GM19468 (cell line): Measurements from ENCODE around the gene GJB3.
"Not testable (repeated sequence)": the region's sequence is repeated elsewhere in the genome, so short reads cannot be mapped to it uniquely, and the experiment has no call there.

Experiments used
- ATAC-seq: cut with Tn5 transposase; IDR thresholded peaks from one replicate; pipeline ENCODE4 v1.9.1; 2021; ENCODE audit warnings: mild to moderate bottlenecking, moderate library complexity, moderate number of reproducible peaks; ENCODE audit not compliant: unreplicated experiment; ENCODE audit errors: extremely low read depth

Gene GJB3

DNA sequence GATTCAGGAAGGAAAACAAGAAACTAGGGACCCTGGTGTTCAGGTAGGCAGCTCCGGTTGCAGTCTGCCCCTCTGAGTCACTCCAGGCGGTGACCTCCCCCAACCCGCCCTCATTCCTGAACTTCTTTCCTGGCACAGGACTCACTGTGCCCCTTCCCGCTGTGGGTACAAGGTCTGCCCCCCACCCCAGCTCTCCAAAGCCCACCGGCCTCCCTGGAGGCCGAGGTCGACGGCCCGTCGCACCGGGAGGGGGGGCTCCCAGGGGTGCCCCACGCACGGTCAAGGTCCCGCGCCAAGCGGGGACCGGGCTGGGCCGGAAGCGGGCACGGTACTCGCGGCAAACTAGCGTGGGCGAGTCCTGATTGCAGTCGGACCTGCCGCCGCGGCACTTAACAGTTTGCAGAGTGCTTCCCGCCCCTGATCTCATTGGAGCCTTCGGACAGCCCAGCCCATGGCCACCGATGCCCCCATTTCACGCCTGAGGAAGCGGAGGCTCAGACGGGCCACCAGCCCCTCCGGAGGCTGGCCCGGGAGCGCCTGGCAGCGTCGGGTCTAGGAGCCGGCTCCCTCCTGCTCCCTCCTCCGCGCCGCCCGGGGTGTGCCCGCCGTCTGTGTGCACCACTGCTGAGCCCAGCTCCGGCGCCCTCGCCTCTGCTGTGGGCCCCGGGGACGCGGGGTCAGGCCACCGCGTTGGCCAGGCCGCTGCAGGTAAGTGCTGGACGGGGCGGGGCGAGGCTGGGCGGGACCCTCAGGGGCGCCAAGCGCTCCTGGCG, at the start of gene GJB3:
GJB3 (plus strand) TSS at position 144 of the 773 bp plus-strand sequence. CDS start 3,549 bp downstream, outside the sequence.
- ATAC-seq: no peak

DNA sequence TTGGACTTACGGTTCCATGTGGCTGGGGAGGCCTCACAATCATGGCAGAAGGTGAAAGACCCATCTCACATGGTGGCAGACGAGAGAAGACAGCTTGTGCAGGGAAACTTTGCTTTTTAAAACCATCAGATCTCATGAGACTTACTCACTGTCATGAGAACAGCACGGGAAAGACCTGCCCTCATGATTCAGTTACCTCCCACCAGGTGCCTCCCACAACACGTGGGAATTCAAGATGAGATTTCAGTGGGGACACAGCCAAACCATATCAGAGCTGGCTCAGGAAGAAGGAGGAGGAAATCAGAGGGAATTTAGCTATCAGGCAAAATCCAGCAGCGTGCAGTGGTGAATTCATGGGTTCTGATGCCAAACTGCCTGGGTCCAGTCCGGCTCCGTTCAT, 48.2 kb upstream of the GJB3 start:
- not testable (repeated sequence) for ATAC-seq

DNA sequence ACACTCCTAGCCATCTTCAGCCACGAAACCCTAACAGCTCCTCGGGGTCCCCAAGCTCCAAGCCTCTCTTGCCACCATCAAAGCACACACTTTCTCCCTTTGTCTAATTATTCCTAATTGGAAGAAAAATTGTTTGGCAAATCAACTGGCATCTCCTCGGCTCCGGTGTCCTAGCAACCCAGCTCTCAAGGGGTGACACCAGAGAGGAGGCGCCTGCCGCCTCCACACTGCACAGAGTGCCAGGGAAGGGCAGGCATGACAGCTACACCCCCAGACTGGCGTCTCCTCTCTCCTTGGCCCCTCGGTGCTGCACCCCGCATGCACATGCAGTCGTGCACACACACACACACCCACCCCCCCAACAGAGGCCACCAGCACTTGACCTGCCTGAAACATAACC, 44.3 kb upstream of the GJB3 start:
- no peak for ATAC-seq

DNA sequence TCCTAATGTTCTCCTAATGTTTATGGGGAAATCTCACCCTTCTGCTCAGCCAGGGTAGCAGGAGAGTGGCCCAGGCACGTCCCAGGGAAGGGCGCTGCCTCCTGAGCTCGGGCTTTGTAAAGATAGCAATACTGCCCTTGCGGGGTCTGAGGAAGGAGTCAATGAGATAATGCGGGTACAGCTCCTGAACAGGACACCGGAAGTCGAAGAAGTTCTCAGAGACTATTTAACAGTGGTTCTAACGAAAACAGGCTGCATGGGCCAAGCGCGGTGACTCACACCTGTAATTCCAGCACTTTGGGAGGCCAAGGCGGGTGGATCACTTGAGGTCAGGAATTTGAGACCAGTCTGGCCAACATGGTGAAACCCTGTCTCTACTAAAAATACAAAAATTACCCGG, 43.8 kb upstream of the GJB3 start:
- ATAC-seq: not testable (repeated sequence)

DNA sequence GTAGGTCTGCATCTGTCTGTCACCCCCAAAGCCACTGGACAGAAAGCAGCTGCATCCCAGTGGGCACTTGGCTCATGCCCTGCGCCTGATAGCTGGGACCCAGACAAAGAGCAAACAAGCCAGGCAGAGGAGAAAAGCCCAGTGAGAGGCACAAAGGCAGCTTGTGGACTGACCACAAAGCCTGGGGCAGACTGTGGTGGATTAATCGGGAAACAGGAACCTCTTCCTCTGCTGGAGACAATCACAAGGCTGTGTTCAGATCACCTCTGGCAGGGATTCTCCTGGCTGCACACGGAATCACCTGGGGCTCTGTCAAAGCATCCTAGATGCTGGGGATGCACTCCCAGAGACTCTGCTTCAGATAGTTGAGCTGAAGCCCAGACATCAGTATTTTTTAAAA, 41.4 kb upstream of the GJB3 start:
- ATAC-seq: no peak

DNA sequence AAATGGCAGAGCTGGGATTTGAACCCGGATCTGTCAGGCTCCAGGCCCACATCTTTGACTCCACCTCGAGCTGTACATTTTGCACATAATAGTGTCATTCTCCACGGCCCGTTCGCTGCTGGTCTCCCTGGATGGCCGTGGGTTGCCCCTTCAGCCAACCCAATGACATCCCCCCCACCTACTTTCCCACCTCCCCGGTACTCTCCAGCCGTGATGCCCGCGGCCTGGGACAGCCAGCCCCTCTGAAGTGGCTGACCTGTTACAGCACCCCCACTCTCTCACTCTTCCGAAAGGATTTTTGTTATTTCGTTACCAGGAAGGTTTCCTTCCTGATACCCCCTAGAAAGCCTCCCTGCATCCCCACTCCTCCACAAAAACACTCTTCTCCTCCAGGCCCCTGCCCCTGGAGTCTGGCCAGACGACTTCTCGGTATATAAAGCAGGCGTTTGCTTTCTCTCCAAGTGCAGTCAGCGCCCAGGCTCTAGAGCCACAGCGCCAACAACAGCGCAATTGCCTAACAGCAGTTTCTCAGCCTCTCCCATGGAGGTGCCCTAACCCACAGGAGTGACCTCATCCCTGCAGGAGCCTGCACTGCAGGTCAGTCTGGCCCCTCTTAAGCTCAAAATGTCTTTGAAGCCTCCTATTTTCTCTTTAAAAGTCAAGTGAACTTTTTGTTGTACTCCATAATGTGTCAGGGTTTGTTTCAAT, 40.7 kb upstream of the GJB3 start:
- no peak for ATAC-seq

DNA sequence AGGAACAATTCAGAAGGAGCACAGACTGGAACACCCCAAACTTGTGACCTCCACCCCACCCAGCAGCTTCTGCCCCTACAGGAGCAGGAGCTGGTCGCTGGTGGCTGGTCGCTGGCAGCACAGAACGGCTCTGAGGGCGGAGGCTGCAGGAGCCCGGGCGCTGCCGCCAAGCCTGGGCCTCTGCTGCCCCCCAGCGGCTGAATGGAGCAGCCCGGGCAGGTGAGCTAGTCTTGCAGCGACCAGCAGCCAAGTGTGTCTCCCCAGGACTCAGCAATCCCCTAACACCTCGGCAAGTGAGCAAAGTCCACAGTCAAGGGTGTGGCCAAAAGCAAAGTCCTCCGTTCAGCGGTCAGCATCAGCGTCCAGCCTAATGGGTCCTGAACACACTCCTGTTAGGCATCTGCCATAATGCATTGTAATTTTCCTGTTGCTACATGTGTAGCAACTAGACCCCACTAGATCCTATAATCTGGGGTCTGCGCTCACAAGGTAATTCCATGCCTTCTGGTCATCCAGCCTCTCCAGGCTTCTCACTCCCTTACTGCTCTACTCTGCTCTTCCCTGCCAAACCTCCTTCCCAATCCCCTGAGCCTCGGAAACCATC, 38.2 kb upstream of the GJB3 start:
- ATAC-seq: peak; percentile 48

DNA sequence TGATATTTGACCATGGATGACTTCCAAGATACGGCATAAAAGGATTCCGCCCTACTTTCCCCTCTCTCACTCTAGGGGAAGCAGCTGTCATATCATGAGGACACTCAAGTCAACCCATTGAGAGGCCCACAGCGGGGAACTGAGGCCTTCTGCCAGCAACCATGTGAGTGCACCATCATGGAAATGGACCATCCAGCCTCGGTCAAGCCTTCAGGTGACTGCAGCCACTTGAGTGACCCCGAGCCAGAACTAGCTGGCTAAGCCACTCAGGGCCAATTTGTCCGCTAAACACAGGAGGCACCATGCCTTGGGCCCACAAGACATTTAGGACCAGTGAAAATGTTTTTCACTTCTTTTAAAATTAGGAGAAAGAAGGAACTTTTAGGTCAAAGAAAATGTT, 37.2 kb upstream of the GJB3 start:
- ATAC-seq: no peak

DNA sequence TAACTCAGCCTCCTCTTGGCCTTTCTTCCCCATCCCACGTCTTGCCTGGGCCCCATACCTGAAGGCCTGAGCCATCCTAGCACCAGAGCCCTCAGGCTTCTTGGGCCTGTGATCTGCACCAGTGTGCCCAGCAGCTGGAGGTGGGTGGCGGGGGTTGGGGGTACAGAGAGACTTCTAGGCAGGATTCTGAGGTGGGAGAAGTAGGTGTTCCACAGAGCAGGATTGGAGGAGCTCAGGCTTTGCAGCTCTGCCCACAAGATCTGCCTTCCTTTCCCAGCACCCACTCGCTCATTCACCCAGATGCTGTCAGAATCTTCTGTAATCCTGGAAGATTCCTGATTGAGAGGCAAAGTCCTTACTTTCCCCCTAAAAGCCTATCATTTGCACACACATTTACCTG, 36.2 kb upstream of the GJB3 start:
- ATAC-seq: no peak

DNA sequence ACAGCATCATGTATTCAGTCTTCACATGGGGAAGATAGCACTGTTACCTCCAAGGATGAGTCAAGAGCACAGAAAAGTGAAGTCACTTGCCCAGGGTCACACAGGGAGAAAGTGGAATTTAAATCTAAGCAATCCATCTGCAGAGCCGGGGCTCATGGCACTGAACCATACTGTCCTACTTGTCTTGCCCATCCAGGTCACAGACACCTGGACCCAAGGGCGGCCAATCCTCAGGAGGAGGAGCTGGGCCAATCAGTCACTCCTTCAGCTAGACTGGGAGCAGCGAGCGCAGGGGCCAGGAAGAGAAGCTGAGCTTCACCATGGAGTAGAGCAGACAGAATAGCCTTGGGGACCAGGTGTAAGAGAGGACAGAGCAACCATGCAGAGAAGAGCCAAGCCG, 35.3 kb upstream of the GJB3 start:
- no peak for ATAC-seq

DNA sequence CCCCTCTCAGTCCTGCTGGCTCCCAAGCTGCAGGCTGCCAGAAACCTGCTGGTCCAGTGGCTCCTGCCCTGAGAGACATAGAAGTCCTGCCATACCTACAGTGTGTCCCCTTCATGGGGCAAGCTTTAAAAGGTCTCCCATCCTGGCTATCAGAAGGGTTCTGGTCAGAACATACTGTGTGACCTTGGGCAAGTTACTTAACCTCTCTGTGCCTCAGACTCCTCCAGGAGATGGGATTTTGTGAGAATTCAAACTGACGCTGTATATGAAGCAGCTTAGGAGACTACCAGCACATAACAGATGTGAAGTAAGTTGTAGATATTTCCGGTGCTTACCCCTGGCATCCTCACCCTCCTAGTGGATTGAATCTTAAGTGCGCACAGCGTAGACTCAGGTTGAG, 34.9 kb upstream of the GJB3 start:
- ATAC-seq: no peak

DNA sequence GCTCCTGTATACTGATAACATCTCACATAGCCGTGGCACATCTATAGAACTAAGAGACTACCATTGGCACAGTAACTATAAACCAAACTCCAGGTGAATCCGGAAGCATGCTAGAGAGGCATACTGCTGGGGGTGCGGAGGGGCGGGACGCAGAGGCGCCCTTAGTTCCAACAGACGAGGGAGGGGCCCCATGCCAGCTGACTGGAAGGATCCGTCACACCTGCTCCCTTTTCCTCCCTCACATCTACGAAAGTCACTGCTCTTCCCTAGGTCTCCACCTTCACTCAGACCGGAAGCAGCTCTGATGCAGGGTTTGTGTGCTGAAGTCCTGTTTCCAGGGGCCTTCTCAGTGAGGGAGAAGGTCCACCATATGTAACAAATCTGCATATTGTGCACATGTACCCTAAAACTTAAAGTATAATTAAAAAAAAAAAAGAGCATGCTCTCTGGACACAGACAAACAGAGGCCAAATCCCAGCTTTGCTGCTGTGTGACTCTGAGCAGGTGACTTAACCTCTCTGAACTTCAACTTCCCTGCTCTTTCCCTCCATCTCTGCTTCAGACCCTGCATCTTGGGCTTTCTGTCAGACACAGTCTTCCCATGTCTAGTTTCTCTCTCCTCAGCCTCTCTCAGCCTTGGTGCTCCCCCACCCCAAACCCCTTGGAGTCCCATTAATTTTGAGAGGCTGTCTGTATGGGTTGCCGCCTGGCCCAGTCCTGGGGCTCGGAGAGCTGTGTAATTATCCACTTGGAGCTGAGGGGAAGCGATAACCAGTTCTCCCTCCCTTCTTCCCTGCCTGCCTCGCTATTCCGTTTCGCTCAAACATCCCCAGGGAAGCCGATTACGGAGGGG, 34.0 kb upstream of the GJB3 start:
- no peak for ATAC-seq

DNA sequence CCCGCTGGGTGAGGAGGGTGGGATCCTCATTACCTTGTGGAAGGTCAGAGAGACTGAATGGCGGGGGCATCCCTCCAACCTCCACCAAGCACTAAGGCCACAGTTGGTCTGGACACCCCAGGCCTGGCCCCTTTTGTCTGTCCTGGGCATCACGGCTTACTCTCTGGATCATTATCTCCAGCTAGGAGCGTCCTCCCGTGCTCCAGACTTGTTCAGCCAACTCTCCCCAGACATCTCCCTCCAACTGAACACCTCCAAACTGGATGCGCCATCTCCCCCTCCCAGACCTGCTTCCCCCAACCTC, 33.4 kb upstream of the GJB3 start:
- ATAC-seq: no peak

DNA sequence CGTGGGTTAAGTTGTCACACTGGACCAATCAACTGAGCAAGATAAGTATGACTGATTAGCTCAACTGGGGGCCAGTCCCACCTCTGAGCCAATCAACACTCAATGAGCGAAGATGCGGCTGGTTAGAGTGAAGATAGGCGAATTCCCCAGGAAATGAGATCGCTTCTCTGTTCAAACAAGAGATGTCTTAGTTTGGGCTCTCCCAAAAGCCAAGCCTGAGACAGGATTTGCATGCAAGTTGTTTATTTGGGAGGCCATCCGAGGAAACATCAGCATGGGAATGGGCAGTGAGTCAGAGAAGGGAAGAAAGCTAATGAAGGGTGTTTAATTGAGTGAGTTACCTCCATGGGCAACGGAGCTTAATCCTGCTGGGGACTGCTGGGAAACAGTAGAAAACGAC, 31.0 kb upstream of the GJB3 start:
- no peak for ATAC-seq

DNA sequence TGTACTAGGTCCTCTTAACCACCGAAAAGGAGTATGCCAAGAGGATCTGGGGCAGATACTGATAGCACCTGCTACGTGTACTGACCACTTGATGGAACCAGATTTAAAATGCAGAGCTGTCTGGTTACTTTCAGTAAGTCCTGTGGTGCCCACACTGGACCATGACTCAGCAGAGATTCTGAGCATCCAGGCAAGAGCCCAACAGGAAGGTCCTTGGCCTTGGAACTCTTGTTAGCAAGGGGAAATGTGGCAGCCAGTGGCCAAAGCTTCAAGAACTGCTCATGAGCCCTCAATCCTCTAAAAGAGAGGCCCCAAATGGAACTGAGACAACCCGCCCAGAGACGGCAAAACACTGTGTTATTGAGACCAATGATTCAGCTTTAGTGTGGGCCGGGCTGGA, 30.4 kb upstream of the GJB3 start:
- ATAC-seq: no peak

DNA sequence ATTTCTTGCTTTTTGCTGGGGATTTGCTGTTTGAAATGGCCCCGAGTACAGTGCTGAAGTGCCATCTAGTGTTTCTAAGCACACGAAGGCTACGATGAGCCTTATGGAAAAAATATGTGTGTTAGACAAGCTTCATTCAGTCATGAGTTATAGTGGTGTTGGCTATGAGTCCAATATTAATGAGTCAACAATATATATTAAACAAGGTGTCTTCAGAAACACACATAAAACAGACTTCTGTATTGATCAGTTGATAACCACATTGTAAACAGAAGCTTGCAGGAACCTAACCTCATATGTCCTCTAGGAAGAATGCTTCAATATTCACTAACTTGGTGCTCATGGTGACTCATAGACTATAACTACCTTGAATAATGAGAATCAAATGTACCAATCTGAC, 27.9 kb upstream of the GJB3 start:
- no peak for ATAC-seq

DNA sequence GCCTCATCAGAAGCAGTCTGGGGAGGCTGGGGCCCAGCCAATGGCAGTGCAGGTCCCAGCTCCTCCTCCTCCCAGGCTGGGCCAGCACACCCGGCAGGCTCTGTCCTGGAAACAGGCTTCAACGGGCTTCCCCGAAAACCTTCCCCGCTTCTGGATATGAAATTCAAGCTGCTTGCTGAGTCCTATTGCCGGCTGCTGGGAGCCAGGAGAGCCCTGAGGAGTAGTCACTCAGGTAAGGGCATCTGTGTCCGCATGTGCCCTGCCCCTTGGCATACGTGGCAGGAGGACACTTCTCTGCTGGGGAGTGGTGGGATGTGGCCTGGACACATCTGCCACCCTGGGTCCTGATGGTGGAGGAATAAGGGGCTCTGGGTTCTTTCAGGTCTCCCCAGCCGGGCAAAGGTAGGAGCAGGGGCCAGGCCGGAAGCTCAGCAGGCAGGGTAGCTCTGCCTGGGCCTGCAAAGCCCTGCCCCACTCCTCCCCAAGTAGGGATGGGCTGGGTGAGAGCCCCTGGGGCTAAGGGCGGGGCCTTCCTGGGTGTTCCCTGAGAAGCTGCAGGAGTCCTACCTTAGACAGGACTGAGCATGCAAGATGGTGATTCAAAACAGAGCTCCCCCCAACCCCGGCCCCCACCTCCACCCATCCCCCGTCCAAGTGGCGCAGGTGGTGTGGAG, 25.9 kb upstream of the GJB3 start, which contains the start of gene GJB5:
GJB5 (plus strand) TSS at position 84 of the 674 bp plus-strand sequence. CDS start 2,284 bp downstream, outside the sequence.
- no peak for ATAC-seq

DNA sequence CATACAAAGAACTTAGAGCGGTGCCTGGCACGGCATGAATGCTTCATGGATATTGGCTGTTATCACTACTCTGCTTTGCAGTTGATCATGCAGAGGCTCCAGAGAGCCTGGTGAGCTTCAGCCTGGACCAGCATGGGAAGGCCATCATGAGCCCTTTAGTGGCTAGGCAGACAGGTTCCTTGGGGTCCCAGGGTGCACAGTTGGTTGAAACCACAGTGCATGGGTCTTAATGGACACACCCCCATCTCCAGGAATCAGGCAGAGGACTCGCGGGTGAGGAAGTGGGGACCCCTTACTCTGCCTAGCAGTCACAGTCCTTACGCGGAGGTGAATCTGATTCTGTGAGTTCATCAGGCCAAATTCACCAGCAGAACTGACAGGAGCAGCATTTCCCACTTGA, 25.1 kb upstream of the GJB3 start:
- ATAC-seq: no peak

DNA sequence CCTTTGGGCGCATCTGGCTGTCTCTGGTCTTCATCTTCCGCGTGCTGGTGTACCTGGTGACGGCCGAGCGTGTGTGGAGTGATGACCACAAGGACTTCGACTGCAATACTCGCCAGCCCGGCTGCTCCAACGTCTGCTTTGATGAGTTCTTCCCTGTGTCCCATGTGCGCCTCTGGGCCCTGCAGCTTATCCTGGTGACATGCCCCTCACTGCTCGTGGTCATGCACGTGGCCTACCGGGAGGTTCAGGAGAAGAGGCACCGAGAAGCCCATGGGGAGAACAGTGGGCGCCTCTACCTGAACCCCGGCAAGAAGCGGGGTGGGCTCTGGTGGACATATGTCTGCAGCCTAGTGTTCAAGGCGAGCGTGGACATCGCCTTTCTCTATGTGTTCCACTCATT, 23.6 kb upstream of the GJB3 start:
- no peak for ATAC-seq

DNA sequence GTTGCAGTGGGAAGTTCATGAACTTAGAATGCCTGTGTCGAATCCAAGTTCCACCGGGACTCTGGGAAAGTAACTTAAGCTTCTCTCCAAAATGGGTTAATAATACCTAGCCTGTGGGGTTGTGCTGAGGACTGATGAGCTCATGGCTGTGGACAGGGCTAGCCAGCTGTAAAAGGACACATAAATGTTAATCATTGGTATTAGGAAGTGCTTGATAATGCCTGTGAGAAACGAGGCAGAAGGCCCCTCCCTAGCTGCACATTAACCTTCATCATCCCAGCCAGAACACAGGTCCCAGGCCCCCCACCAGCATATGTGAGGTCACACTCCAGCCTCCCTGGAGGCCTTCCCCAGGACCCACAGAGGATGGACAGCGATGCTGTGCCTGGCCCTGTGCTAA, 22.3 kb upstream of the GJB3 start:
- no peak for ATAC-seq
